ENCODE results near the gene ADAMTS14.

Gene ADAMTS14

GRCh38 chr10:70736525-70736924, 64.2 kb downstream of the ADAMTS14 start:
- FAIRE-seq: no peak

GRCh38 chr10:70737250-70737649, 64.9 kb downstream of the ADAMTS14 start:
- FAIRE-seq: no peak

GRCh38 chr10:70738006-70738760, 65.9 kb downstream of the ADAMTS14 start:
- FAIRE-seq: no peak

- no peak for FAIRE-seq
Observed at GRCh38 chr10:70738761-70739121, 66.4 kb downstream of the ADAMTS14 start.

GRCh38 chr10:70740406-70741288, 68.3 kb downstream of the ADAMTS14 start:
- FAIRE-seq: no peak

- FAIRE-seq: no peak
Observed at GRCh38 chr10:70742537-70743429, 70.5 kb downstream of the ADAMTS14 start.

- no peak for FAIRE-seq
Observed at GRCh38 chr10:70743430-70743788, 71.1 kb downstream of the ADAMTS14 start.

GRCh38 chr10:70743879-70744278, 71.6 kb downstream of the ADAMTS14 start:
- FAIRE-seq: no peak

GRCh38 chr10:70744617-70745143, 72.4 kb downstream of the ADAMTS14 start:
- no peak for FAIRE-seq

GRCh38 chr10:70745555-70745954, 73.2 kb downstream of the ADAMTS14 start:
- FAIRE-seq: no peak

GRCh38 chr10:70747192-70747965, 75.1 kb downstream of the ADAMTS14 start:
- no peak for FAIRE-seq

GRCh38 chr10:70748305-70748704, 76.0 kb downstream of the ADAMTS14 start:
- no peak for FAIRE-seq

- no peak for FAIRE-seq
Observed at GRCh38 chr10:70748801-70749573, 76.7 kb downstream of the ADAMTS14 start.

GRCh38 chr10:70749756-70750155, 77.5 kb downstream of the ADAMTS14 start:
- no peak for FAIRE-seq

- no peak for FAIRE-seq
Observed at GRCh38 chr10:70750156-70750703, 77.9 kb downstream of the ADAMTS14 start.

- FAIRE-seq: no peak
Observed at GRCh38 chr10:70751356-70751755, 79.0 kb downstream of the ADAMTS14 start.

GRCh38 chr10:70751991-70752390, 79.7 kb downstream of the ADAMTS14 start:
- FAIRE-seq: no peak

GRCh38 chr10:70752571-70752970, 80.3 kb downstream of the ADAMTS14 start:
- FAIRE-seq: no peak

GRCh38 chr10:70753026-70753663, 80.8 kb downstream of the ADAMTS14 start:
- no peak for FAIRE-seq

GRCh38 chr10:70753841-70754621, 81.7 kb downstream of the ADAMTS14 start:
- no peak for FAIRE-seq

All from A204.1 (cell line).